Osteoblast (primary cell): ENCODE results near the gene TMOD3. TPM values are rescaled to one million over a fixed set of nuclear protein-coding genes. Genes with fewer than 3 reads are reported as not detected.

ENCODE experiments used
- DNase-seq: peaks from one replicate; pipeline ENCODE4 v3.0.0; 2011; ENCODE audit warnings: low spot score, mixed read lengths; ENCODE audit not compliant: insufficient read length; ENCODE audit errors: missing footprints
- H2AFZ ChIP-seq: 2 replicates; pipeline ENCODE4 v1.6.0; 2011; ENCODE audit warnings: mild to moderate bottlenecking, low read length
- H3K27ac ChIP-seq: 2 replicates; pipeline ENCODE4 v1.5.1; 2011; ENCODE audit warnings: mild to moderate bottlenecking, low read depth, low read length, moderate library complexity
- H3K27me3 ChIP-seq: 2 replicates; pipeline ENCODE4 v1.6.0; 2012; ENCODE audit warnings: mild to moderate bottlenecking, control low read depth, inconsistent platforms, low read length, moderate library complexity; ENCODE audit not compliant: insufficient read depth
- H3K36me3 ChIP-seq: 2 replicates; pipeline ENCODE4 v1.5.1; 2011; ENCODE audit warnings: mild to moderate bottlenecking, low read length, control low read depth, moderate library complexity; ENCODE audit not compliant: insufficient read depth
- H3K4me1 ChIP-seq: 2 replicates; pipeline ENCODE4 v1.5.1; 2011; ENCODE audit warnings: mild to moderate bottlenecking, low read length, control low read depth, moderate library complexity; ENCODE audit not compliant: insufficient read depth
- H3K4me2 ChIP-seq: 2 replicates; pipeline ENCODE4 v1.6.0; 2011; ENCODE audit warnings: mild to moderate bottlenecking, low read length; ENCODE audit not compliant: insufficient read depth
- H3K4me3 ChIP-seq: fragments of 200-600 bp; sonication (generic); 3 replicates; pipeline ENCODE4 v1.5.1; 2012; ENCODE audit warnings: mild to moderate bottlenecking, low read length, inconsistent platforms; ENCODE audit not compliant: insufficient read depth
- H3K79me2 ChIP-seq: 2 replicates; pipeline ENCODE4 v1.6.0; 2012; ENCODE audit warnings: mild to moderate bottlenecking, low read length, control low read depth, inconsistent platforms; ENCODE audit not compliant: insufficient read depth
- H3K9me3 ChIP-seq: 2 replicates; pipeline ENCODE4 v1.5.1; 2011; ENCODE audit warnings: low read depth, low read length, control low read depth
- H4K20me1 ChIP-seq: 2 replicates; pipeline ENCODE4 v1.6.0; 2012; ENCODE audit warnings: mild to moderate bottlenecking, low read length, control low read depth; ENCODE audit not compliant: insufficient read depth
- CTCF ChIP-seq: IDR thresholded peaks from 2 replicates; pipeline ENCODE4 v1.5.1; 2011; ENCODE audit warnings: mild to moderate bottlenecking, low read depth, low read length, moderate library complexity; ENCODE audit errors: extremely low read depth
- total RNA-seq: library from RNA; depleted of rRNA; stranded (reverse); fragments of >200 nt; gene quantifications from 2 replicates; pipeline ENCODE4 v1.2.3, GENCODE V29; 2012

TMOD3 gene
- total RNA-seq, 1 donor = 44.5 TPM

- Histone ChIP-seq H3K4me1 (peaks cover 28% of the 10 kb centered on the region), H3K79me2 (peaks cover 36% of the 10 kb centered on the region), H3K27ac (peak overlapping the region; percentile 62), H3K4me3 (no peak overlapping the region), H3K27me3 (no peaks in the 10 kb centered on the region), H3K4me2 (peak overlapping the region; percentile 23), H3K9me3 (no peaks in the 10 kb centered on the region), H3K36me3 (peaks cover 9% of the 10 kb centered on the region), H4K20me1 (no peaks in the 10 kb centered on the region), H2AFZ (no peak overlapping the region)
- no peak for TF ChIP-seq CTCF
- DNase-seq = no peak
Observed at GRCh38 chr15:51869060-51869421, 39.6 kb downstream of the TMOD3 start.

- no peaks in the 10 kb centered on the region for H3K9me3 ChIP-seq
Observed at GRCh38 chr15:51870774-51871173, 41.3 kb downstream of the TMOD3 start.

GRCh38 chr15:51874751-51875644, 45.5 kb downstream of the TMOD3 start:
- peak overlapping the region; percentile 71 for H3K4me2 ChIP-seq

More at GRCh38 chr15:51870774-51871173, 41.3 kb downstream of the TMOD3 start:
- Histone ChIP-seq H3K4me2 (no peak overlapping the region), H3K79me2 (peaks cover 22% of the 10 kb centered on the region), H3K27me3 (no peaks in the 10 kb centered on the region), H3K27ac (no peak overlapping the region), H4K20me1 (no peaks in the 10 kb centered on the region), H3K4me3 (no peak overlapping the region), H2AFZ (no peak overlapping the region), H3K4me1 (peaks cover 34% of the 10 kb centered on the region), H3K36me3 (peaks cover 4% of the 10 kb centered on the region)
- no peak for TF ChIP-seq CTCF
- no peak for DNase-seq

More at GRCh38 chr15:51874751-51875644, 45.5 kb downstream of the TMOD3 start:
- Histone ChIP-seq H3K36me3 (peaks cover 4% of the 10 kb centered on the region), H3K79me2 (peaks cover 23% of the 10 kb centered on the region), H3K27ac (peak overlapping the region; percentile 96), H2AFZ (no peak overlapping the region), H3K27me3 (no peaks in the 10 kb centered on the region), H3K4me3 (no peak overlapping the region), H3K9me3 (no peaks in the 10 kb centered on the region), H3K4me1 (peaks cover 33% of the 10 kb centered on the region), H4K20me1 (no peaks in the 10 kb centered on the region)
- DNase-seq = peak; percentile 58
- no peak for TF ChIP-seq CTCF
